NCI-H1436 treated with DMSO at 0.1 percent for 48 hours (cell line): ENCODE results near the gene ARHGAP22.

Experiments used
- DNase-seq: peaks from one replicate; lab custom pipeline; 2025; lab: John Stamatoyannopoulos, UW

Gene ARHGAP22

GRCh38 chr10:48496831-48497779 is 107.8 kb downstream of the ARHGAP22 start:
- no peak for DNase-seq

GRCh38 chr10:48496105-48496830 is 108.6 kb downstream of the ARHGAP22 start:
- no peak for DNase-seq

GRCh38 chr10:48495282-48496045 is 109.4 kb downstream of the ARHGAP22 start:
- DNase-seq, result no peak

DNA sequence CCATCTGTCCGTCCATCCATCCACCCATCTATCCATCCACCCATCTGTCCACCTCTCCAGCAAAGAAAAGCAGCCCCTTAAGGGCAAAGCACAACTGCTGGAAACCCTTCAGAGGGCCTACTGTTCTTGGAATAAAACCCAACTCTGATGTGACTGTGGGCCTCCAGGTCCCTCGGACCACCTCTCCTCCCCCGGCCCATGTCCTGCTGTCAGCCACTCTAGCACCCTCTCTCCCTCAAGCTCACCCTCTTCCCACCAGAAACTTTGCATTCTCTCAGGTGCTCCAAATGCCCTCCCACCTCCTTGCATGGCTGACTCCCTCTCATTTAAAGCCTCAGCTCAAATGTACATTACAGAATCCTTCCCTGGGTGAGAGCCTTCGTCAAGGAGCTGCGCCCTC is 110.3 kb downstream of the ARHGAP22 start:
- no peak for DNase-seq

DNA sequence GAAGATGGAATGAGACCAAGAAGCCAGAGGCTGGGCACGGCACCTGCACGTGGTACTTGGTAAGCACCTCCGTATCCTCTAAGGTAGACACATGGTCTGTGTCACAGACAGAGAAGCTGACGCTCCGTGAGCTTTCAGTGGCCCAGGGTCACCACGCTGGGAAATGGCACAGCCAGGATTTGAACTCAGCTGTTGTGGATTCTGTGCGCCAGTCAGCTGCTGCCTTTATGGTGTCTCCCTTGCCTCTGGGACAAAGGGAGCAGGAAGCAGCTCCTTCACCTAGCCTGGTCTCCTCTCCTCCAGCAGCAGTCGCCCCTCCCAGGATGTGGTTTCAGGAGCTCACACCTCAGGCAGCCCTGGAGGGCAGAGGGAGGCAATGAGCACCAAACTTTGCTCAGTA is 110.8 kb downstream of the ARHGAP22 start:
- no peak for DNase-seq

- DNase-seq, result no peak
Observed at GRCh38 chr10:48493083-48493871, 111.6 kb downstream of the ARHGAP22 start.

DNA sequence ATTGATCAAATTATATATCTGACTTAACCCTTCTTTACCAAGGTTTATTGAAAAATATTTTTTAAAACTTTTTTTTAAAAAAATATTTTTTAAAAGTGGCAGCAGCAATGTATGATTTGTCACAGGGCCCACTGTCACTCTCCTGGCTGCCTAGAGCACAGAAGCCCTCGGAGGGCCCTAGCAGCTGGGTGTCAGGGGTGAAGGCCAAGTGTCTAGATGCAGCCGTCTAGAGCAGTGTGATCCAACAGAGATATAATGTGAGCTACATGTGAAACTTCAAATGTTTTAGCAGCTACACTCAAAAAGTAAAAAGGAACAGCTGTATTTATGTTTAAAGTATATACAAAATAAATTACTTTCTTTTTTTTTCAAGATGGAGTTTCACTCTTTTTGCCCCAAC is 112.7 kb downstream of the ARHGAP22 start:
- DNase-seq, result no peak

GRCh38 chr10:48491392-48492139 is 113.3 kb downstream of the ARHGAP22 start:
- no peak for DNase-seq

- no peak for DNase-seq
Observed at GRCh38 chr10:48490946-48491345, 113.9 kb downstream of the ARHGAP22 start.

- DNase-seq, result no peak
Observed at GRCh38 chr10:48490571-48490940, 114.3 kb downstream of the ARHGAP22 start.

DNA sequence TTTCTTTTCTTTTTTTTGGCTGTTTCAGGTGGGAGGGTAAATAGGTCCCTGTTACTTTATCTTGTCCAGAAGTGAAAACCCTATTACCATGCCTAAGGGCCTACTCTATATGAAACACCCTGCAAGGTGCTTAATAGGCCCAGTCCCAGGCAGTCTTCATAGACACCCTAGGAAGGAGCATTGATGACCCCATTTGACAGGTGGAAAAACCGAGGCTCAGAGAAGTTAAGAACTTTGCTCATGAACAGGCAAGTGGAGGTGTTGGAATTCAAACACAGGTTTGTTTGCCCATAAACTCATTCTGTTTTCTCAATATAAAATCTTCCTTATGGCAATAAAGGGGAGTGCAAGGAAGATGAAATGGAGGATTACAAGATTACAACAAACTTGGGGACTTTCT is 115.8 kb downstream of the ARHGAP22 start:
- DNase-seq, result no peak

- no peak for DNase-seq
Observed at GRCh38 chr10:48487244-48487643, 117.6 kb downstream of the ARHGAP22 start.

DNA sequence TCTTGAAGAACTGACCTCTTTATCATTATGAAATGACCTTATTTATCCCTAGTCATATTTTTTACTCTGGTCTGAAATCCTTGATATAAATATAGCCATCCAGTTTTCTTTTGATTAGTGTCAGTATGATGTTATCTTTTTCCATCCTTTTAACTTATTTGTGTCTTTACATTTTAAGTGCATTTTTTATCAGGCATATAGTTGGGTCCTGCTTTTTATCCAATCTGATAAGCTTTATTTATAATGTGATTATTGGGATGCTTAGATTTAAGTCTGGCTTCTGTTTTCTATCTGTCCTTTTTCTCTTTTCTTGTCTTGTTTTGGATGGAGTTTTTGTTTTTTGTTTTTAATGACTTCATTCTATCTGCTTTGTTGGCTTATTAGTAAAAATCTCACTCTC is 119.2 kb downstream of the ARHGAP22 start:
- DNase-seq, result no peak

- DNase-seq, result no peak
Observed at GRCh38 chr10:48484911-48485310, 120.0 kb downstream of the ARHGAP22 start.

GRCh38 chr10:48482207-48482606 is 122.7 kb downstream of the ARHGAP22 start:
- no peak for DNase-seq

GRCh38 chr10:48481385-48481784 is 123.5 kb downstream of the ARHGAP22 start:
- DNase-seq, result no peak

- DNase-seq, result no peak
Observed at GRCh38 chr10:48480397-48481374, 124.2 kb downstream of the ARHGAP22 start.

- no peak for DNase-seq
Observed at GRCh38 chr10:48478980-48479811, 125.7 kb downstream of the ARHGAP22 start.

- DNase-seq, result no peak
Observed at GRCh38 chr10:48478469-48478868, 126.4 kb downstream of the ARHGAP22 start.
